B cell (primary cell): Measurements from ENCODE around the gene CACNB2. TPM values are rescaled to one million over a fixed set of nuclear protein-coding genes. Genes with fewer than 3 reads are reported as not detected.

Experiments
- ATAC-seq: fragments of 200-7000 bp; cut with Tn5 transposase; one replicate; pipeline ENCODE4 v1.10.0; 2021; ENCODE audit warnings: low read depth, mild to moderate bottlenecking, moderate number of reproducible peaks, moderate library complexity
- CTCF ChIA-PET: fragments of 350-600 bp; sonication (Branson Sonifier 250); formaldehyde crosslinking; loops from one replicate; lab custom pipeline; 2021; ENCODE audit warnings: antibody characterized with exemption, inconsistent platforms; lab: Charles Lee
- POLR2A ChIA-PET: fragments of 350-600 bp; sonication (Branson Sonifier 250); formaldehyde crosslinking; loops from one replicate; lab custom pipeline; 2021; ENCODE audit warnings: antibody characterized with exemption; lab: Charles Lee
- DNase-seq: peaks from one replicate; pipeline ENCODE4 v3.0.0; 2013
- H2AFZ ChIP-seq: 2 replicates; pipeline ENCODE4 v1.6.1; 2012; ENCODE audit warnings: mild to moderate bottlenecking, low read depth, low read length; ENCODE audit not compliant: insufficient read depth, poor library complexity, severe bottlenecking
- H3K27ac ChIP-seq, 2 donors: 1 replicate in 1 of 2; 2 replicates in 1 of 2; pipeline ENCODE4 v1.5.1; 2012 to 2013; ENCODE audit warnings: low read length in 2 of 2, mild to moderate bottlenecking in 2 of 2, moderate library complexity in 1 of 2
- H3K27me3 ChIP-seq, 4 experiments: fragments of 200-600 bp in 1 of 4; sonication (generic) in 1 of 4; replicated peaks in 1 of 4; 1 replicate in 2 of 4; 2 replicates in 2 of 4; pipeline versions ENCODE4 v1.6.1 to v1.7.0; 2013 to 2016; ENCODE audit warnings: low read length in 3 of 4, mild to moderate bottlenecking in 2 of 4, mixed read lengths in 1 of 4, moderate library complexity in 1 of 4; ENCODE audit not compliant: insufficient read depth in 4 of 4, control insufficient read depth in 3 of 4; ENCODE audit errors: control extremely low read depth in 1 of 4
- H3K36me3 ChIP-seq, 2 experiments: replicated peaks in 1 of 2; 1 replicate in 1 of 2; 2 replicates in 1 of 2; pipeline versions ENCODE4 v1.6.1 to v1.7.1; 2013; ENCODE audit warnings: low read length in 1 of 2; ENCODE audit not compliant: insufficient read depth in 2 of 2, control insufficient read depth in 1 of 2; ENCODE audit errors: control extremely low read depth in 1 of 2, extremely low read depth in 1 of 2
- H3K4me1 ChIP-seq, 2 donors: fragments of 200-600 bp in 1 of 2; sonication (generic) in 1 of 2; 1 replicate in 1 of 2; 2 replicates in 1 of 2; pipeline versions ENCODE4 v1.5.1 to v1.6.1; 2013 to 2017; ENCODE audit warnings: low read length in 2 of 2; ENCODE audit not compliant: control insufficient read depth in 2 of 2, insufficient read depth in 2 of 2
- H3K4me2 ChIP-seq: replicated peaks from 2 replicates; pipeline ENCODE3; 2012; ENCODE audit warnings: mild to moderate bottlenecking, low read depth, low read length; ENCODE audit not compliant: poor library complexity, severe bottlenecking
- H3K4me3 ChIP-seq, 5 experiments: fragments of 200-600 bp in 1 of 5; sonication (generic) in 1 of 5; 1 replicate in 3 of 5; 2 replicates in 2 of 5; pipeline versions ENCODE4 v1.5.1 to v1.7.0; 2011 to 2016; ENCODE audit warnings: low read length in 4 of 5, mild to moderate bottlenecking in 4 of 5, low read depth in 2 of 5, control low read depth in 1 of 5, moderate library complexity in 1 of 5; ENCODE audit not compliant: insufficient read depth in 1 of 5; ENCODE audit errors: control extremely low read depth in 1 of 5, extremely low read depth in 1 of 5
- H3K79me2 ChIP-seq: fragments of 200-600 bp; sonication (generic); one replicate; pipeline ENCODE4 v1.6.0; 2016; ENCODE audit warnings: low read length; ENCODE audit not compliant: control insufficient read depth, insufficient read depth
- H3K9ac ChIP-seq: fragments of 200-600 bp; sonication (generic); 2 replicates; pipeline ENCODE4 v1.6.1; 2017; ENCODE audit warnings: mild to moderate bottlenecking, low read length, moderate library complexity
- H3K9me3 ChIP-seq, 3 donors: one replicate each; pipeline versions ENCODE4 v1.6.1 to v1.7.1; 2013; ENCODE audit warnings: low read length in 2 of 3; ENCODE audit not compliant: control insufficient read depth in 2 of 3, insufficient read depth in 1 of 3; ENCODE audit errors: control extremely low read depth in 1 of 3
- H4K20me1 ChIP-seq: 2 replicates; pipeline ENCODE4 v1.6.0; 2012; ENCODE audit warnings: mild to moderate bottlenecking, low read length; ENCODE audit not compliant: insufficient read depth, control insufficient read depth, poor library complexity, severe bottlenecking
- H3K27ac Mint-ChIP-seq: one replicate; pipeline ENCODE4 v1.8.0; 2021; ENCODE audit warnings: mixed read lengths
- H3K27me3 Mint-ChIP-seq: one replicate; pipeline ENCODE4 v1.8.0; 2021; ENCODE audit warnings: mixed read lengths
- H3K4me1 Mint-ChIP-seq: one replicate; pipeline ENCODE4 v1.8.0; 2021; ENCODE audit warnings: mixed read lengths
- H3K4me3 Mint-ChIP-seq: one replicate; pipeline ENCODE4 v1.8.0; 2021; ENCODE audit warnings: mixed read lengths
- H3K9me3 Mint-ChIP-seq: one replicate; pipeline ENCODE4 v1.8.0; 2022; ENCODE audit warnings: mixed read lengths; ENCODE audit not compliant: insufficient read depth
- EZH2 ChIP-seq: IDR thresholded peaks from 2 replicates; pipeline ENCODE4 v1.6.1; 2012; ENCODE audit warnings: borderline replicate concordance, low read depth, mild to moderate bottlenecking, moderate library complexity, low read length; ENCODE audit not compliant: insufficient read depth, poor library complexity, severe bottlenecking
- WGBS: methylation state at CpG from one replicate; pipeline ENCODE4 v1.1.5; 2013; ENCODE audit warnings: missing lambda C conversion rate; ENCODE audit not compliant: insufficient coverage; 5-methylcytosine and 5-hydroxymethylcytosine counted together
- intact Hi-C: fragments of 100-400 bp; cut with micrococcal nuclease; formaldehyde crosslinking; loops from one replicate; pipeline ENCODE4 v1.10.0; 2022
- polyA plus RNA-seq: library from polyadenylated mRNA; depleted of rRNA; stranded (reverse); fragments of >200 nt; gene quantifications from 2 replicates; pipeline ENCODE4 v1.2.3, GENCODE V29; 2012
- total RNA-seq, 2 donors: library from RNA; stranded (reverse); fragments of 120-200 nt in 1 of 2; gene quantifications; 1 replicate in 1 of 2; 2 replicates in 1 of 2; pipeline versions ENCODE4 v1.2.3 to v1.2.4, GENCODE V29; 2013 to 2022
- TF ChIP-seq, protein P1 (sequence below): fragments of 200-600 bp; IDR thresholded peaks from one replicate; pipeline ENCODE4 v1.8.0; 2022; ENCODE audit warnings: antibody characterized with exemption, mild to moderate bottlenecking

The CACNB2 gene
- total and polyA plus RNA-seq, 2 donors (not counting 1 experiment from before 2014, with no cell fraction given) = not detected

DNA sequence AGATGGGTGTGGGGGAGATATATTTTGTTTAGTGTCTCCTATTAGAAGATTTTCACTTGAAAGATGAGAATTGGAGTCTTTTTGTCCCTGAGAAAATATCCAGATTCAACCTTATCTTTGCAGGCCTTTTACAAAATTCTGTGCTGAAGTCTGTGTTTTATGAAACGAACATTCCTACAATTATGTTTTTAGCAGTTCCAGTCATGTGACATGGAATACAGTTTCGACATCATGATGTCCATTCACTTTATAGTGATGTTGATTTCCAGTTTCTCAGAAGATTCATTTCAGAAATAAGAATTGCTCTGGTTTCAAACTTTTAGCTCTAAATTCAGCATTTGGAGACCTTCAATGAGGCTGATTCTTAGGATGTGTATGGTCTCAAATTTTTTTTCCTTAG is 54.4 kb downstream of the CACNB2 start:
- Histone ChIP-seq H3K9ac (no peak overlapping the region), H3K36me3 (no peaks in the 10 kb centered on the region), H3K27me3 (no peaks in the 10 kb centered on the region), H3K27ac (no peak overlapping the region), H3K4me2 (no peak overlapping the region), H4K20me1 (no peaks in the 10 kb centered on the region), H2AFZ (no peak overlapping the region), H3K9me3 (no peaks in the 10 kb centered on the region), H3K4me1 (no peaks in the 10 kb centered on the region), H3K79me2 (no peaks in the 10 kb centered on the region), H3K4me3 (no peak overlapping the region)
- H3K4me1 Mint-ChIP-seq = no peaks in the 10 kb centered on the region
- no peak overlapping the region for H3K4me3 Mint-ChIP-seq
- no CpG with 5 or more reads among the region's 2 CpGs for WGBS
- H3K27me3 Mint-ChIP-seq = no peaks in the 10 kb centered on the region
- no peak for ATAC-seq
- intact Hi-C loops = no loop called here
- POLR2A ChIA-PET = no interaction called here
- DNase-seq = no peak
- no peak overlapping the region for H3K27ac Mint-ChIP-seq
- no peaks in the 10 kb centered on the region for H3K9me3 Mint-ChIP-seq
- CTCF ChIA-PET = no interaction called here
- TF ChIP-seq EZH2 = no peak
- TF ChIP-seq, protein P1, sequence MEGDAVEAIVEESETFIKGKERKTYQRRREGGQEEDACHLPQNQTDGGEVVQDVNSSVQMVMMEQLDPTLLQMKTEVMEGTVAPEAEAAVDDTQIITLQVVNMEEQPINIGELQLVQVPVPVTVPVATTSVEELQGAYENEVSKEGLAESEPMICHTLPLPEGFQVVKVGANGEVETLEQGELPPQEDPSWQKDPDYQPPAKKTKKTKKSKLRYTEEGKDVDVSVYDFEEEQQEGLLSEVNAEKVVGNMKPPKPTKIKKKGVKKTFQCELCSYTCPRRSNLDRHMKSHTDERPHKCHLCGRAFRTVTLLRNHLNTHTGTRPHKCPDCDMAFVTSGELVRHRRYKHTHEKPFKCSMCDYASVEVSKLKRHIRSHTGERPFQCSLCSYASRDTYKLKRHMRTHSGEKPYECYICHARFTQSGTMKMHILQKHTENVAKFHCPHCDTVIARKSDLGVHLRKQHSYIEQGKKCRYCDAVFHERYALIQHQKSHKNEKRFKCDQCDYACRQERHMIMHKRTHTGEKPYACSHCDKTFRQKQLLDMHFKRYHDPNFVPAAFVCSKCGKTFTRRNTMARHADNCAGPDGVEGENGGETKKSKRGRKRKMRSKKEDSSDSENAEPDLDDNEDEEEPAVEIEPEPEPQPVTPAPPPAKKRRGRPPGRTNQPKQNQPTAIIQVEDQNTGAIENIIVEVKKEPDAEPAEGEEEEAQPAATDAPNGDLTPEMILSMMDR = no peak

DNA sequence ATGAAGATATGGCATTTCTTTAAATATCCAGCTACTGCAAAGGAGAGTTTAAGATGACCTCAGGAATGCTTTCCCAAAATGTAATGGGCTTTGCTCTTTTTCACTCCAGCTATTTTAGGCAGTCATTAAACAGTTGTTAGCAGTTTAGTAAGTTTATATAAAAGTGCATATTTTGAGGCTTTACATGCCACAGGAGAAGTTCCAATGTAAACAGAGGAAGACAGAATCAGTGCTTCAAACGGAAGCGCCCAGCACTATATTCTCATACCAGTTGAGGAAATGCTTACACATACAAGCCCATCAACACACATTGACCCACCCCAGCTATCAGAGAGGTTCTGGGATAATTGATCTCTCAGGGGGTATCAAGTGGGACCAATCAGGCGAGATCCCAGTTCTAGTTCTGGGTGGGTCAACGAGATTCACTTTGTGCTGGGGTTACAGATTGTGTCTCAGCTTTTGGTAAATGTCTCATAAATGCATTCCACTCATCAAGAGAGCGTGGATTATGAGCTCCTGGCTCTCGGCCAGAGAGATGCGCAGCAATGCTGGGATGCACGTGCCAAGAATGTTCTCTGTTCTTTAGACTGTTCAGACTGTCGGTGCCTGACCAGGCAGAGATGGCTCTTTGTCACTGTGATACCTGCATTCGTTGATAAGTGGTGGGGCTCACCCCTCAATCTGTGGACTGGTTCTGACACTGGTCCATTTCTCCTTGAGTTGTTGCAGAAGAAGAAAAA is 55.0 kb downstream of the CACNB2 start:
- Histone ChIP-seq H3K4me3 (no peak overlapping the region), H3K4me2 (no peak overlapping the region), H3K79me2 (no peaks in the 10 kb centered on the region), H2AFZ (no peak overlapping the region), H3K27me3 (no peaks in the 10 kb centered on the region), H3K4me1 (no peaks in the 10 kb centered on the region), H3K36me3 (no peaks in the 10 kb centered on the region), H4K20me1 (no peaks in the 10 kb centered on the region), H3K9ac (no peak overlapping the region), H3K27ac (no peak overlapping the region), H3K9me3 (no peaks in the 10 kb centered on the region)
- no peak overlapping the region for H3K27ac Mint-ChIP-seq
- no peaks in the 10 kb centered on the region for H3K4me1 Mint-ChIP-seq
- intact Hi-C loops = no loop called here
- H3K27me3 Mint-ChIP-seq = no peaks in the 10 kb centered on the region
- ATAC-seq = no peak
- ChIA-PET CTCF (interaction anchor here (0.7 kb wide), 1 partner anchor 19 kb away, joined by 3 read pairs; no protein-coding TSS in a partner anchor), POLR2A (no interaction called here)
- WGBS = 87% methylated on average over 8 of the region's 10 CpGs
- no peaks in the 10 kb centered on the region for H3K9me3 Mint-ChIP-seq
- DNase-seq = no peak
- TF ChIP-seq, protein P1 = no peak
- TF ChIP-seq EZH2 = no peak
- H3K4me3 Mint-ChIP-seq = no peak overlapping the region
